Adrenal gland (tissue), 12 donors: Measurements from ENCODE around the gene ARHGEF26. TPM values are rescaled to one million over a fixed set of nuclear protein-coding genes. Genes with fewer than 3 reads are reported as not detected.

Experiments used
- DNase-seq, 7 donors: peaks; one replicate each; pipeline ENCODE4 v3.0.0-alpha.2; 2019 to 2020
- H3K27ac ChIP-seq, 5 donors: fragments of 200-600 bp; sonication (generic) in 4 of 5; 1 replicate in 3 of 5; 2 replicates in 2 of 5; pipeline versions ENCODE4 v1.5.1 to v1.8.0; 2016 to 2020; ENCODE audit warnings: mild to moderate bottlenecking in 1 of 5
- H3K27me3 ChIP-seq: fragments of 200-600 bp; 2 replicates; pipeline ENCODE4 v1.8.0; 2021
- H3K36me3 ChIP-seq, 2 donors: fragments of 200-600 bp; replicated peaks in 1 of 2; 1 replicate in 1 of 2; 2 replicates in 1 of 2; pipeline versions ENCODE4 v1.5.1 to v1.8.0; 2018 to 2022
- H3K4me1 ChIP-seq, 2 donors: fragments of 200-600 bp; replicated peaks in 1 of 2; 1 replicate in 1 of 2; 2 replicates in 1 of 2; pipeline versions ENCODE4 v1.5.1 to v1.8.0; 2018 to 2021
- H3K4me3 ChIP-seq, 4 donors: fragments of 200-600 bp; sonication (generic) in 3 of 4; one replicate each; pipeline ENCODE4 v1.5.1; 2016 to 2018
- H3K9me3 ChIP-seq, 3 donors: fragments of 200-600 bp; sonication (generic) in 1 of 3; replicated peaks in 1 of 3; 1 replicate in 2 of 3; 2 replicates in 1 of 3; pipeline versions ENCODE4 v1.5.1 to v1.8.0; 2016 to 2021
- POLR2A ChIP-seq, 2 donors: fragments of 450-650 bp; IDR thresholded peaks; one replicate each; pipeline ENCODE4 v1.6.1; 2017; ENCODE audit warnings: antibody characterized with exemption in 2 of 2, mild to moderate bottlenecking in 2 of 2, moderate library complexity in 1 of 2
- WGBS, 4 donors: extraction: QIAGEN DNeasy Blood & Tissue Kit in 2 of 4; methylation state at CpG; one replicate each; pipeline versions ENCODE4 v1.1.5 to v1.1.7; 2013 to 2017; 5-methylcytosine and 5-hydroxymethylcytosine counted together
- intact Hi-C, 2 donors: fragments of 100-400 bp; cut with DNase I; formaldehyde crosslinking; loops; one replicate each; pipeline versions ENCODE4 v1.14.1 to v1.15.0; 2022 to 2023
- polyA plus RNA-seq, 3 donors: library from polyadenylated mRNA; stranded (reverse); fragments of 200-250 nt in 2 of 3; fragments of 350-450 nt in 1 of 3; fragmentation: Illumina TruSeq in 1 of 3; extraction: RNeasy Lipid Tissue Mini Kit (QIAGEN cat#74804) in 1 of 3; gene quantifications; one replicate each; pipeline ENCODE4 v1.2.3, GENCODE V29; 2013 to 2014
- total RNA-seq, 9 donors: library from RNA; depleted of rRNA in 4 of 9; stranded (reverse); fragments of >200 nt in 4 of 9; fragments of 120-200 nt in 1 of 9; fragmentation: NEBNext Ultra II Directional in 1 of 9; extraction: Animal tissue kit (Norgen Biotek cat#: 25700) in 1 of 9; gene quantifications; one replicate each; pipeline versions ENCODE4 v1.1.0 to v1.2.4, GENCODE V29; 2013 to 2023
- TF ChIP-seq, protein P1 (sequence below), 6 experiments: fragments of 450-650 bp in 4 of 6; fragments of 200-600 bp in 2 of 6; sonication (generic) in 1 of 6; IDR thresholded peaks; 1 replicate in 5 of 6; 2 replicates in 1 of 6; pipeline versions ENCODE4 v1.5.1 to v1.8.0; 2016 to 2021; ENCODE audit warnings: antibody characterized with exemption in 6 of 6, mild to moderate bottlenecking in 2 of 6, moderate library complexity in 1 of 6
- donor health status: healthy with polysubstance abuse.
- donor health status: Bipolar disorder and iron deficiency.
- donor health status: DM: yes; HTN: yes; CAD: no.
- donor health status: DM: no; HTN: no; CAD: no.
- donor health status: DM: no; HTN: no; CAD: no.
- donor health status: DM: yes; HTN: yes; CAD: no.

ARHGEF26 gene
- total and polyA plus RNA-seq, 12 donors, result 1.4 to 9.9 (median 3.8) TPM

DNA sequence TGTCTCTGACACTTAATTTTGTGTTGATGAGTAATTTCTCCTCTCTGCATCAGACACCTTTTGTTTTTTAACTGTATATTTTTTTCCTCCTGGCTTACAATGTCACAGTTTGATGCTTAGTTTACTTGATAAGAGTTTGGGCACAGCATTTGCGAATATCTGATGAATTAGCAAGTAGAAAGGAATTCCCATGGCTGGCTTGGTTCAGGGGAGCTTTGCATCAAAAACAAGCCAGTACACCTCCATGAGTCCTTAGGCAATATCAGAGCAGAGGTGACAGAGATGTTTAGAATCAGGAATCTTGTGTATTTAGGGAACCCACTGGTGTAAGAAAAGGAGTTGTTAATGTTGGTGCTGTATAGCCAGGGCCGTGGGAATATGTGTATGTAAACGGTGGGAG is 9.3 kb downstream of the ARHGEF26 start:
- H3K27ac ChIP-seq, result no peak overlapping the region
- WGBS, 4 donors, result 77 to 86% (median 80%) methylated on average over 3 of the region's 3 CpGs
- no peak overlapping the region for H3K4me3 ChIP-seq
- DNase-seq, result no peak
- intact Hi-C loops, result no loop called here
- H3K4me1 ChIP-seq, result no peaks in the 10 kb centered on the region
- H3K9me3 ChIP-seq, result no peaks in the 10 kb centered on the region
- no peaks in the 10 kb centered on the region for H3K27me3 ChIP-seq
- no peaks in the 10 kb centered on the region for H3K36me3 ChIP-seq
- TF ChIP-seq, protein P1, sequence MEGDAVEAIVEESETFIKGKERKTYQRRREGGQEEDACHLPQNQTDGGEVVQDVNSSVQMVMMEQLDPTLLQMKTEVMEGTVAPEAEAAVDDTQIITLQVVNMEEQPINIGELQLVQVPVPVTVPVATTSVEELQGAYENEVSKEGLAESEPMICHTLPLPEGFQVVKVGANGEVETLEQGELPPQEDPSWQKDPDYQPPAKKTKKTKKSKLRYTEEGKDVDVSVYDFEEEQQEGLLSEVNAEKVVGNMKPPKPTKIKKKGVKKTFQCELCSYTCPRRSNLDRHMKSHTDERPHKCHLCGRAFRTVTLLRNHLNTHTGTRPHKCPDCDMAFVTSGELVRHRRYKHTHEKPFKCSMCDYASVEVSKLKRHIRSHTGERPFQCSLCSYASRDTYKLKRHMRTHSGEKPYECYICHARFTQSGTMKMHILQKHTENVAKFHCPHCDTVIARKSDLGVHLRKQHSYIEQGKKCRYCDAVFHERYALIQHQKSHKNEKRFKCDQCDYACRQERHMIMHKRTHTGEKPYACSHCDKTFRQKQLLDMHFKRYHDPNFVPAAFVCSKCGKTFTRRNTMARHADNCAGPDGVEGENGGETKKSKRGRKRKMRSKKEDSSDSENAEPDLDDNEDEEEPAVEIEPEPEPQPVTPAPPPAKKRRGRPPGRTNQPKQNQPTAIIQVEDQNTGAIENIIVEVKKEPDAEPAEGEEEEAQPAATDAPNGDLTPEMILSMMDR (IDR thresholded peaks at IDR 0.05), result no peak
- no peak for TF ChIP-seq POLR2A (IDR thresholded peaks at IDR 0.05)

DNA sequence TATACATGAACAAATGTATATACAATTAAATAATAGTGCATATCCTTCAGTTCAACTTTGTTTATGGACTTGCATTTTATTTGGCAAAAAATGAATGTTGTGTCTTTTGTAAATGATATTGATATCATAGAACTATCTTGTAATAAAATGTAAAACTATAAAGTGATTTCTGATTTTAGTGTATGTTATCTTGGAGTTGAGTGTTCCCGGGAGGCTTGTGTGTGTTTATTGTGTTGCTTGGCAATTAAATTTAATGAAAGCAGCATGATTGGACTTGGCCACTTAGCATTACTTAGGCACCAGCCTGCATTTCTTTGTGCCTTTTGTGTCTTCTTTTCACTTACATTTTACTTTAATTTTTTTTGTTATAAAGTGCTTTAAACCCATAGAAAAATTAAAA is 10.6 kb downstream of the ARHGEF26 start:
- Histone ChIP-seq H3K36me3 (no peaks in the 10 kb centered on the region), H3K27ac (no peak overlapping the region), H3K4me3 (no peak overlapping the region), H3K4me1 (no peaks in the 10 kb centered on the region), H3K9me3 (no peaks in the 10 kb centered on the region), H3K27me3 (no peaks in the 10 kb centered on the region)
- TF ChIP-seq, protein P1 (IDR thresholded peaks at IDR 0.05), result no peak
- no peak for TF ChIP-seq POLR2A (IDR thresholded peaks at IDR 0.05)
- WGBS, 4 donors, result 70 to 80% (median 77%) methylated on average over 1 of the region's 1 CpG
- DNase-seq, result no peak
- intact Hi-C loops, result no loop called here

DNA sequence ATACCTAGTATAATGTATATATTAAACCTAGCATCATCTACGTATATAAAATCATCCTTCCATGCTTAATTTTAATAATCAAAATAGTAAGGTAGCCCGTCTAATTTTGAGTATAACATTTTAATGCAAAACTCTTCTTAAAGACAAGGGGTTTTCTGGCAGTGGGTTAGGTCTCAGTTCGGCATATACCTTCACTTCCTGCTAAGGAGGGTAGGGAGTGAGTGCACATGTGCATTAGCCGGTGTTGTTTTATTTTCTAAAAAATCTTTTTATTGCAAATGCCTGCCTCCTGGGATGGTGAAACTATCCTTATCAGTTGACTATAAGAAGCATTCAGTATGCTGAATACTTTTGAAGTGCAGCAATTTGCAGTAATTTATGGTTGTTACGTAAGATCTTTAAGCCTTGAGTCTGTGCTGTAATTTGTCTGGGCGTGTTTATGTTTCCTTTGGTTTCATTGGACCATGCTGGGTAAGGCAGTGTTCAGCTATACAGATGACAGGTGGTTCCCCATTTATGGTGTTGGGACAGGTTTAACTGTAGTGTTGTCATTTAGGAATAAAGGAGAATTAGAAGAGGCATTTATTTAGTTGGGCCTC is 11.7 kb downstream of the ARHGEF26 start:
- DNase-seq, result no peak
- no peaks in the 10 kb centered on the region for H3K27me3 ChIP-seq
- intact Hi-C loops, result no loop called here
- WGBS, 4 donors, result 71 to 77% (median 75%) methylated on average over 6 of the region's 6 CpGs
- no peak overlapping the region for H3K27ac ChIP-seq
- TF ChIP-seq, protein P1 (IDR thresholded peaks at IDR 0.05), result no peak
- TF ChIP-seq POLR2A (IDR thresholded peaks at IDR 0.05), result no peak
- no peaks in the 10 kb centered on the region for H3K4me1 ChIP-seq
- no peaks in the 10 kb centered on the region for H3K9me3 ChIP-seq
- H3K4me3 ChIP-seq, result no peak overlapping the region
- H3K36me3 ChIP-seq, result no peaks in the 10 kb centered on the region

DNA sequence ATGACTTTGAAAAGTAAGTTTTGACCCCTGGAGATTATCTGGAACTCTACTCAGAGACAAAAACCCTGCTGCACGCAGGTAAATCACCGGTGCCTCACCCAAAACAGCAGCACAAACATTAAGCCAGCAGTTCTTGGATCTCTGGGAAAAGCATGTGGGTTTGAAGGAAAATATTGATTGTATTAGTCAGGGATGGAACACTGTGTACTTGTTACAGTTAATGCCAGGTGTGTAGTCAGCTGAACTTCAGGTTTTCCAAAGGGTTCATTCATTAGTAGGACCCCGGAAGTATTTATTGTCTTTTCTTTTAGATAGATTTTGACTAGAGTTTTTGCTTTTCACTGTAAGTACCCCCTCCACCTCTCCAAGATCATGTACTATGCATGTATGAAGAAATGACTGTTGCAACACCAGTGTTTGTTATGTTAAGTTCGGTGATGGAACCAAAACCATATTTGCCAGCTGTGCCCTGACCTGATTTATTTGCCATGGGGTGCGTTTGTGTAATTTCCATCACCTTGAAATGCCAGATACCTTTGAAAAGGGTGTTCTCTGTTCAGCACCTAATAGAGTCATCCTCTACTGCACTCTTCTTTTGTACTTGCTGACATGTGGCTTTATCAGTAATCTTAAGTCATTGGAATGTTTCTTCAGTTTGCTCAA is 14.5 kb downstream of the ARHGEF26 start:
- no peak for DNase-seq
- Histone ChIP-seq H3K27ac (no peak overlapping the region), H3K27me3 (no peaks in the 10 kb centered on the region), H3K4me3 (no peak overlapping the region), H3K9me3 (no peaks in the 10 kb centered on the region), H3K4me1 (no peaks in the 10 kb centered on the region), H3K36me3 (no peaks in the 10 kb centered on the region)
- no peak for TF ChIP-seq POLR2A (IDR thresholded peaks at IDR 0.05)
- TF ChIP-seq, protein P1 (IDR thresholded peaks at IDR 0.05), result no peak
- intact Hi-C loops, result no loop called here
- 82 to 87% (median 82%) methylated on average over 5 of the region's 5 CpGs for WGBS, 4 donors
